Hepatocyte (in vitro differentiated cells): ENCODE results near the gene ITGB1BP1. TPM values are rescaled to one million over a fixed set of nuclear protein-coding genes. Genes with fewer than 3 reads are reported as not detected.
"Not testable (repeated sequence)": the region's sequence is repeated elsewhere in the genome, so short reads cannot be mapped to it uniquely, and the experiment has no call there.

Source experiments
- DNase-seq: peaks from one replicate; pipeline ENCODE4 v3.0.0-alpha.2; 2016; ENCODE audit warnings: low spot score
- H2AFZ ChIP-seq: fragments of 200-600 bp; sonication (generic); 2 replicates; pipeline ENCODE4 v1.6.0; 2016; ENCODE audit warnings: antibody characterized with exemption, mild to moderate bottlenecking
- H3K27ac ChIP-seq: fragments of 200-600 bp; sonication (generic); 2 replicates; pipeline ENCODE4 v1.5.1; 2016; ENCODE audit warnings: mild to moderate bottlenecking
- H3K27me3 ChIP-seq: fragments of 200-600 bp; sonication (generic); 2 replicates; pipeline ENCODE4 v1.6.1; 2016
- H3K36me3 ChIP-seq: fragments of 200-600 bp; sonication (generic); replicated peaks from 2 replicates; pipeline ENCODE4 v1.5.1; 2016; ENCODE audit warnings: low read depth; ENCODE audit not compliant: insufficient read depth
- H3K4me1 ChIP-seq: fragments of 200-600 bp; sonication (generic); 2 replicates; pipeline ENCODE4 v1.5.1; 2016; ENCODE audit warnings: mild to moderate bottlenecking, moderate library complexity; ENCODE audit not compliant: insufficient read depth
- H3K4me2 ChIP-seq: fragments of 200-600 bp; sonication (generic); 2 replicates; pipeline ENCODE4 v1.6.0; 2016
- H3K4me3 ChIP-seq: fragments of 200-600 bp; sonication (generic); 2 replicates; pipeline ENCODE4 v1.5.1; 2016; ENCODE audit warnings: mild to moderate bottlenecking
- H3K79me2 ChIP-seq: fragments of 200-600 bp; sonication (generic); 2 replicates; pipeline ENCODE4 v1.6.0; 2017; ENCODE audit warnings: mild to moderate bottlenecking
- H3K9me2 ChIP-seq: fragments of 200-600 bp; sonication (generic); replicated peaks from 2 replicates; pipeline ENCODE4 v1.6.0; 2017; ENCODE audit warnings: mild to moderate bottlenecking; ENCODE audit not compliant: insufficient read depth
- H3K9me3 ChIP-seq: fragments of 200-600 bp; sonication (generic); 2 replicates; pipeline ENCODE4 v1.5.1; 2016; ENCODE audit warnings: low read depth, mild to moderate bottlenecking
- H4K20me1 ChIP-seq: fragments of 200-600 bp; sonication (generic); 2 replicates; pipeline ENCODE4 v1.6.0; 2016; ENCODE audit warnings: mild to moderate bottlenecking; ENCODE audit not compliant: insufficient read depth, poor library complexity, severe bottlenecking
- EZH2 ChIP-seq: fragments of 200-600 bp; sonication (generic); IDR thresholded peaks from 2 replicates; pipeline ENCODE4 v1.6.1; 2016; ENCODE audit warnings: antibody characterized with exemption, mild to moderate bottlenecking, borderline replicate concordance
- EZH2phosphoT487 ChIP-seq: fragments of 200-600 bp; sonication (generic); IDR thresholded peaks from one replicate; pipeline ENCODE4 v1.6.1; 2018; ENCODE audit warnings: antibody characterized with exemption, mild to moderate bottlenecking, low read depth, moderate library complexity; ENCODE audit not compliant: unreplicated experiment, severe bottlenecking
- WGBS: methylation state at CpG from one replicate; pipeline ENCODE4 v1.1.6; 2016; ENCODE audit warnings: low lambda C conversion rate; ENCODE audit errors: missing lambda C conversion rate; 5-methylcytosine and 5-hydroxymethylcytosine counted together
- polyA plus RNA-seq: library from polyadenylated mRNA; unstranded; fragments of >200 nt; fragmentation: Nextera tagmentation; extraction: Ambion mirVana; gene quantifications from 2 replicates; pipeline ENCODE4 v1.2.1, GENCODE V29; 2016
- total RNA-seq: library from RNA; depleted of rRNA; stranded (reverse); fragments of >200 nt; gene quantifications from 2 replicates; pipeline ENCODE4 v1.2.3, GENCODE V29; 2014
- TF ChIP-seq, protein P1 (sequence below): fragments of 200-600 bp; sonication (generic); IDR thresholded peaks from 2 replicates; pipeline ENCODE4 v1.5.1; 2016; ENCODE audit warnings: antibody characterized with exemption, mild to moderate bottlenecking; ENCODE audit not compliant: poor library complexity

The ITGB1BP1 gene
- total and polyA plus RNA-seq, 2 experiments from 2014 or later: 17.4 to 51.8 TPM

DNA sequence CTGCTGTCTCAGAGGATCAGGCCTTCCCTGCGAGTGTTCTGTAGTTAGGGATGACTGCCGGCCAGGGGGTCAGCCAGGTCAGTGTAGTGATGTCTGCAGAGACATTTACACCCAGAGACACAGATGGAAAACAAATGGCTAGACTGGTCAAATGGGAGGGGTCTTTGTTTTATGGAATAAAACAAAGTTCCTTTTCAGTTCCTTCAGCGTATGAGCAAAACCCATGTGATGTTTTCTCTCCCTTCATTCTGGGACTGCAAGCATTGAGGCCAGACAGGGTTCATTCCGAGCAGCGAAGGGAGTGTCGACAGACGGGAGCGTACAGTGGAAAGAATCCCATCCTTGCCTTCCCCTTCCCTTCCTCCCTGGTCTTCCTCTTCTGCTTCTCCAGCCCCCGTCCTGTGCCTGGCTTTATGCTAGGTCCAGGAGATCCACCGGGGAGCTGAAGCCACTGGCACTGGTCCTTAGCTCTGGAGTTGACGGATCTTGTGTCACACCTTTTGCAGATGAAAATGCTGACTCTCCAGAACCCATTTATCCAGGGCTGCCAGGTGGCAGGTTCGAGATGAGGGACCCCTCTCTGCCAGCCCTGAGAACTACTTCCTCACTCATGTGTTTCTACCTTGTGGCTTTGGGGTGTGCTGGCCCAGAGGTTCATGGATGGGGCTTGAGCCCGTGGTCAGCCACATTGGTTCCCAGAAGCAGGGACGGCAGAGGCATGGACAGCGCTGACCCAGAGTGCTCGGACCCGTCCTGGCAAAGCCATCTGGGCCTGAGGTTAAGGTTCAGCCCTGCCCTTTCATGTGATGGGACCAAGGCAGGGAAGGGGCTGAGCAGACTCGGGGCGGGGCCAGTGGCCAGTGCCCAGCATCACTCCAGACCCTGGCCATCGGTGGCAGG is 24.2 kb downstream of the ITGB1BP1 start:
- Histone ChIP-seq H3K27ac (no peak overlapping the region), H2AFZ (no peak overlapping the region), H3K27me3 (no peaks in the 10 kb centered on the region), H3K4me2 (no peak overlapping the region), H3K4me1 (no peaks in the 10 kb centered on the region), H3K36me3 (no peaks in the 10 kb centered on the region), H3K4me3 (no peak overlapping the region), H4K20me1 (no peaks in the 10 kb centered on the region), H3K79me2 (no peaks in the 10 kb centered on the region), H3K9me3 (no peaks in the 10 kb centered on the region), H3K9me2 (no peaks in the 10 kb centered on the region)
- TF ChIP-seq EZH2 (no peak), EZH2phosphoT487 (no peak)
- TF ChIP-seq, protein P1, sequence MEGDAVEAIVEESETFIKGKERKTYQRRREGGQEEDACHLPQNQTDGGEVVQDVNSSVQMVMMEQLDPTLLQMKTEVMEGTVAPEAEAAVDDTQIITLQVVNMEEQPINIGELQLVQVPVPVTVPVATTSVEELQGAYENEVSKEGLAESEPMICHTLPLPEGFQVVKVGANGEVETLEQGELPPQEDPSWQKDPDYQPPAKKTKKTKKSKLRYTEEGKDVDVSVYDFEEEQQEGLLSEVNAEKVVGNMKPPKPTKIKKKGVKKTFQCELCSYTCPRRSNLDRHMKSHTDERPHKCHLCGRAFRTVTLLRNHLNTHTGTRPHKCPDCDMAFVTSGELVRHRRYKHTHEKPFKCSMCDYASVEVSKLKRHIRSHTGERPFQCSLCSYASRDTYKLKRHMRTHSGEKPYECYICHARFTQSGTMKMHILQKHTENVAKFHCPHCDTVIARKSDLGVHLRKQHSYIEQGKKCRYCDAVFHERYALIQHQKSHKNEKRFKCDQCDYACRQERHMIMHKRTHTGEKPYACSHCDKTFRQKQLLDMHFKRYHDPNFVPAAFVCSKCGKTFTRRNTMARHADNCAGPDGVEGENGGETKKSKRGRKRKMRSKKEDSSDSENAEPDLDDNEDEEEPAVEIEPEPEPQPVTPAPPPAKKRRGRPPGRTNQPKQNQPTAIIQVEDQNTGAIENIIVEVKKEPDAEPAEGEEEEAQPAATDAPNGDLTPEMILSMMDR: no peak
- 82% methylated on average over 20 of the region's 20 CpGs for WGBS
- DNase-seq: no peak

DNA sequence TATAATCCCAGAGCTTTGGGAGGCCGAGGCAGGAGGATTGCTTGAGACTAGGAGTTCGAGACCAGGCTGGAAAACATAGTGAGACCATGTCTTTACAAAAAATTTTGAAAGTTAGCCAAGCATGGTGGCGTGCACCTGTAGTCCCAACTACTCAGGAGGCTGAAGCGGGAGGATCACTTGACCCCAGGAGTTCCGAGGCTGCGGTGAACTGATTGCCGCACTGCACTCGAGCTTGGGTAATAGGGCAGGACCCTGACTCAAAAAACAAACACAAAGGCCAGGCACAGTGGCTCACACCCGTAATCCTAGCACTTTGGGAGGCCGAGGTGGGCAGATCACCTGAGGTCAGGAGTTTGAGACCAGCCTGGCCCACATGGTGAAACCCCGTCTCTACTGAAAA is 25.1 kb downstream of the ITGB1BP1 start:
- not testable (repeated sequence) for H3K4me1 ChIP-seq, H3K36me3 ChIP-seq, H3K4me3 ChIP-seq, H3K79me2 ChIP-seq, H3K9me3 ChIP-seq, H3K27ac ChIP-seq, H3K4me2 ChIP-seq, H4K20me1 ChIP-seq, H2AFZ ChIP-seq, DNase-seq, H3K27me3 ChIP-seq, H3K9me2 ChIP-seq
- WGBS: 96% methylated on average over 11 of the region's 11 CpGs

DNA sequence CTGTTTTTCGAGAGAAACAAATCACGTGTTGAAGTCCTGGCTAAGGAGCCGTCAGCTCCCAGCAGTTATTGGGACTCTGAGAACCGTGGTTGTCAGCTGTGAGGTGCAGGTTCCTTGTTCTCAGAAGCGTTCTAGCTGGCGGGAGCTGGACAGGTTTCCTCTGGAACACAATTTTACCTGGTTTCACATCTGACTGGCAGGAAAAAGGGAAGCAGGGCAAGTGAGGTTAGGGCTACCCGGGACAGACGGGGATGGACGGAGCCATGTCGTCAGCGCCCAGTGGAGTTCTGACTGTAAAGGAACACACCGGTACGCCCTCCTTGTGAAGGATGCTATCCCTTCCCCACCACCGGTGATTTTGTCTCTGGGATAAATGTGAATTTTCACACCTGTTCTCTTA is 26.1 kb downstream of the ITGB1BP1 start:
- no peak overlapping the region for H3K27ac ChIP-seq
- WGBS: 96% methylated on average over 14 of the region's 14 CpGs
- DNase-seq: no peak
- no peaks in the 10 kb centered on the region for H3K9me3 ChIP-seq
- TF ChIP-seq EZH2phosphoT487: no peak
- no peak for TF ChIP-seq EZH2
- TF ChIP-seq, protein P1: no peak
- no peaks in the 10 kb centered on the region for H4K20me1 ChIP-seq
- H3K4me2 ChIP-seq: no peak overlapping the region
- H3K79me2 ChIP-seq: no peaks in the 10 kb centered on the region
- H2AFZ ChIP-seq: no peak overlapping the region
- no peaks in the 10 kb centered on the region for H3K27me3 ChIP-seq
- no peaks in the 10 kb centered on the region for H3K9me2 ChIP-seq
- peaks cover 7% of the 10 kb centered on the region for H3K4me1 ChIP-seq
- H3K36me3 ChIP-seq: no peaks in the 10 kb centered on the region
- H3K4me3 ChIP-seq: no peak overlapping the region

DNA sequence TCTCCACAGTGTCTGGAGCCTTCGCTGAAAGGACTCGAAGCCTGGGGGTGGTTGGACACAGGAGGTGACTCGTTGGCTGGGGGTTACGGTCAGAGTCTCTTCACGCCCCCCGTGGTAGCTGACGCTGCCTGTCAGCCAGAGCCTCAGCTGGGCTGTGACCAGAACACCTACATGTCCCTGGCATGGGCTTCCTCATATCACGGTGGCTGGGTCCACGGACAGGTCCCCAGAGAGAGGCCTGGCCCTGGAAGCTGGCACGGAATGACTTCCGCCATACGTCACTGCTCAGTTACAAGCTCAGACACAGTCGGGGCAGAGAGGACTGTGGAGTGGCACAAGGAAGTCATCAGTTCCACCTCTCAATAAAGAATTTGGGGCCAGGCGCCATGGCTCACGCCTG is 28.5 kb downstream of the ITGB1BP1 start:
- WGBS: 96% methylated on average over 15 of the region's 15 CpGs
- TF ChIP-seq, protein P1: no peak
- TF ChIP-seq EZH2phosphoT487 (no peak), EZH2 (no peak)
- no peak overlapping the region for H3K4me2 ChIP-seq

More for the DNA sequence above, 28.5 kb downstream of the ITGB1BP1 start:
- Histone ChIP-seq H3K9me2 (no peaks in the 10 kb centered on the region), H3K9me3 (no peaks in the 10 kb centered on the region), H3K36me3 (no peaks in the 10 kb centered on the region), H3K4me1 (peaks cover 7% of the 10 kb centered on the region), H4K20me1 (no peaks in the 10 kb centered on the region), H2AFZ (no peak overlapping the region), H3K4me3 (no peak overlapping the region), H3K27me3 (no peaks in the 10 kb centered on the region), H3K27ac (no peak overlapping the region), H3K79me2 (no peaks in the 10 kb centered on the region)
- no peak for DNase-seq
